C4-2B (cell line): ENCODE data around the gene KLRC1.

Experiments
- ZFX ChIP-seq: fragments of 450-650 bp; IDR thresholded peaks from 2 replicates; pipeline ENCODE4 v1.6.1; 2017
- TF ChIP-seq, protein P1 (sequence below): fragments of 450-650 bp; conservative IDR thresholded peaks from 2 replicates; pipeline ENCODE4 v1.5.1; 2017; ENCODE audit warnings: mild to moderate bottlenecking

DNA sequence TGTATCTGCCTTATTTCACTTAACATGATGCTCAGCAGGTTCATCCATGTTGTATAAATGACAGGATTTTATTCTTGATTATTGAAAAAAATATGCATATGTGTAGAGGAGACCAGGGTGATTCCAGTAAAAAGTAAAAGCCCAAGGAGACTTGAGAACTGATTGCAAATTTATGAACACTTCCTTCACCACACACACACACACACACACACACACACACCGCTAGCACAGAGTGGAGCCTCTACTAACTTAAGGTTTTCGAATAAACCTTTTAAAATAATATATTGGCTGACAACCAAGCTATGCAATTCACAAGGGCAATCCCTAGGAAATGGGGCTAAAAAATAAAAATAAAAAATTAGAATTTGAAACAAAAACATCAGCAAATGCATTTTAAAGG, 55.0 kb downstream of the KLRC1 start:
- TF ChIP-seq, protein P1, sequence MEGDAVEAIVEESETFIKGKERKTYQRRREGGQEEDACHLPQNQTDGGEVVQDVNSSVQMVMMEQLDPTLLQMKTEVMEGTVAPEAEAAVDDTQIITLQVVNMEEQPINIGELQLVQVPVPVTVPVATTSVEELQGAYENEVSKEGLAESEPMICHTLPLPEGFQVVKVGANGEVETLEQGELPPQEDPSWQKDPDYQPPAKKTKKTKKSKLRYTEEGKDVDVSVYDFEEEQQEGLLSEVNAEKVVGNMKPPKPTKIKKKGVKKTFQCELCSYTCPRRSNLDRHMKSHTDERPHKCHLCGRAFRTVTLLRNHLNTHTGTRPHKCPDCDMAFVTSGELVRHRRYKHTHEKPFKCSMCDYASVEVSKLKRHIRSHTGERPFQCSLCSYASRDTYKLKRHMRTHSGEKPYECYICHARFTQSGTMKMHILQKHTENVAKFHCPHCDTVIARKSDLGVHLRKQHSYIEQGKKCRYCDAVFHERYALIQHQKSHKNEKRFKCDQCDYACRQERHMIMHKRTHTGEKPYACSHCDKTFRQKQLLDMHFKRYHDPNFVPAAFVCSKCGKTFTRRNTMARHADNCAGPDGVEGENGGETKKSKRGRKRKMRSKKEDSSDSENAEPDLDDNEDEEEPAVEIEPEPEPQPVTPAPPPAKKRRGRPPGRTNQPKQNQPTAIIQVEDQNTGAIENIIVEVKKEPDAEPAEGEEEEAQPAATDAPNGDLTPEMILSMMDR, result no peak
- no peak for TF ChIP-seq ZFX
